Gastroesophageal sphincter (tissue), 3 donors: ENCODE results near the gene RFX4.

ENCODE experiments used
- CTCF ChIP-seq, 4 experiments: fragments of 200-600 bp in 2 of 4; fragments of 450-650 bp in 2 of 4; sonication (generic) in 1 of 4; IDR thresholded peaks; one replicate each; pipeline ENCODE4 v1.5.1; 2017 to 2019; ENCODE audit warnings: antibody characterized with exemption in 4 of 4, mild to moderate bottlenecking in 2 of 4, moderate library complexity in 2 of 4
- POLR2A ChIP-seq, 2 donors: fragments of 450-650 bp; IDR thresholded peaks; one replicate each; pipeline ENCODE4 v1.6.1; 2017; ENCODE audit warnings: antibody characterized with exemption in 2 of 2, mild to moderate bottlenecking in 2 of 2, moderate library complexity in 1 of 2
- POLR2AphosphoS5 ChIP-seq: sonication (generic); formaldehyde crosslinking; IDR thresholded peaks from one replicate; pipeline ENCODE4 v1.6.1; 2017; ENCODE audit warnings: antibody characterized with exemption

GRCh38 chr12:106645465-106646330 lies 62.9 kb downstream of the RFX4 start:
- no peak for TF ChIP-seq CTCF (IDR thresholded peaks at IDR 0.05)
- no peak for TF ChIP-seq POLR2A (IDR thresholded peaks at IDR 0.05)
- TF ChIP-seq POLR2AphosphoS5, result no peak
